PC-9 (cell line): ENCODE data around the gene SDK1. TPM values are rescaled to one million over a fixed set of nuclear protein-coding genes. Genes with fewer than 3 reads are reported as not detected.

Experiments
- BruUV-seq: library from RNA; stranded (reverse); fragments of 400-500 nt; replicated peaks from 2 replicates; lab custom pipeline; 2021; lab: Mats Ljungman, UMichigan
- CTCF ChIA-PET: fragments of 300-600 bp; sonication (Branson Sonifier 250); formaldehyde crosslinking; loops from one replicate; lab custom pipeline; 2022; ENCODE audit warnings: antibody characterized with exemption; lab: Charles Lee
- POLR2A ChIA-PET: fragments of 300-600 bp; sonication (Branson Sonifier 250); formaldehyde crosslinking; loops from one replicate; lab custom pipeline; 2022; ENCODE audit warnings: antibody characterized with exemption; ENCODE audit not compliant: unreplicated experiment; lab: Charles Lee
- DNase-seq, 2 experiments: peaks; one replicate each; pipeline versions ENCODE4 v3.0.0 to v3.0.0-alpha.2; 2015 to 2022; ENCODE audit warnings: mixed read lengths in 1 of 2
- H2AFZ ChIP-seq: fragments of 200-600 bp; sonication (generic); 2 replicates; pipeline ENCODE4 v1.8.1; 2017; ENCODE audit warnings: antibody characterized with exemption
- H3F3A ChIP-seq: fragments of 200-600 bp; sonication (generic); 2 replicates; pipeline ENCODE4 v1.8.1; 2017; ENCODE audit warnings: antibody characterized with exemption, mild to moderate bottlenecking, low read depth; ENCODE audit not compliant: insufficient read depth
- H3K27ac ChIP-seq: fragments of 200-600 bp; sonication (generic); 2 replicates; pipeline ENCODE4 v1.6.1; 2016; ENCODE audit warnings: mixed run types
- H3K27me3 ChIP-seq: fragments of 200-600 bp; sonication (generic); 2 replicates; pipeline ENCODE4 v1.6.1; 2016; ENCODE audit warnings: low read depth, mixed run types; ENCODE audit not compliant: insufficient read depth
- H3K36me3 ChIP-seq: fragments of 200-600 bp; sonication (generic); 2 replicates; pipeline ENCODE4 v1.6.1; 2016; ENCODE audit warnings: low read depth, mixed run types
- H3K4me1 ChIP-seq: fragments of 200-600 bp; sonication (generic); replicated peaks from 2 replicates; pipeline ENCODE4 v1.6.1; 2016; ENCODE audit warnings: mixed run types; ENCODE audit not compliant: insufficient read depth
- H3K4me2 ChIP-seq: fragments of 200-600 bp; sonication (generic); 2 replicates; pipeline ENCODE4 v1.6.1; 2017; ENCODE audit warnings: mixed run types
- H3K4me3 ChIP-seq: fragments of 200-600 bp; sonication (generic); 2 replicates; pipeline ENCODE4 v1.6.1; 2016; ENCODE audit warnings: mixed run types
- H3K79me2 ChIP-seq: fragments of 200-600 bp; sonication (generic); 2 replicates; pipeline ENCODE4 v1.6.1; 2017; ENCODE audit warnings: low read depth, mixed run types
- H3K9me2 ChIP-seq: fragments of 200-600 bp; sonication (generic); 2 replicates; pipeline ENCODE4 v1.8.1; 2017; ENCODE audit warnings: mild to moderate bottlenecking; ENCODE audit not compliant: insufficient read depth
- H3K9me3 ChIP-seq: fragments of 200-600 bp; sonication (generic); 2 replicates; pipeline ENCODE4 v1.8.1; 2016; ENCODE audit warnings: low read depth; ENCODE audit not compliant: insufficient read depth
- H4K20me1 ChIP-seq: fragments of 200-600 bp; sonication (generic); 2 replicates; pipeline ENCODE4 v1.8.1; 2017; ENCODE audit not compliant: insufficient read depth
- EZH2 ChIP-seq: fragments of 200-600 bp; sonication (generic); IDR thresholded peaks from 2 replicates; pipeline ENCODE4 v1.8.0; 2017; ENCODE audit warnings: antibody characterized with exemption, low read depth
- intact Hi-C: fragments of 100-400 bp; cut with micrococcal nuclease; formaldehyde crosslinking; loops from one replicate; pipeline ENCODE4 v1.10.0; 2022; ENCODE audit not compliant: unreplicated experiment
- total RNA-seq: library from RNA; stranded (reverse); gene quantifications from 2 replicates; pipeline ENCODE4 v1.2.3, GENCODE V29; 2021
- TF ChIP-seq, protein P1 (sequence below): fragments of 200-600 bp; sonication (generic); conservative IDR thresholded peaks from 2 replicates; pipeline ENCODE4 v1.6.1; 2017; ENCODE audit warnings: mixed run types, antibody characterized with exemption, mild to moderate bottlenecking, moderate library complexity

SDK1 gene
- total RNA-seq, 1 experiment from 2014 or later: not detected

DNA sequence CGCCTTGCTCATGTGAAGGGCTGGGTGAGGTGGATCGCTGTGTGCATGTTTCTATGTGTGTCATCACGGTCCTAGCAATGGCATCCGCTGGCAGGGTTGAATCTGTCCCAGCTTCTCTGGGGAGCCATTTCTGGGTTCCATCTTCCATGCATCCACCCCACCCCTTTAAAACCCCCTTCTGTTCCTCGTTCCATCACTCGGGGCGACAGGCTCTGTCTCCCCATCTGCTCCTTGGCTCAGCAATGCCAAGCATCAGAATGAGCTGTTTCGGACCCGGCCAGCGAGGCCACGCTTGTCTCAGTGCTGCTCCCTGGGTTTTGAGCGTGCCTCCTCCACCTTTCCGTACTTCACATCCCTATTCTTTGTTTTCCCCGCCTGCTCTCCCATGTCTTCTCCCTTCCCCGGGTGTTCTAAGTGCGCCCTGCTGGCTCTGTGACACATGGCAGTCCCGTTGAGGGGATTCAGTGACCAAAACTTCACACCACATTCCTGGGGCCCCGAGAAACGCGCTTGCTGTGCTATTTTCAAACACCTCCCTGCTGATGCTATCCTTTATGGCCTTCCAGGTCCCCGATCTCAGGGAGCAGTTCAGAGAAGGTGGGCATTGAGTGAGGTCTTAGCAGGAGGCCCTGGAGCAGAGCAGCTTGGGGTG, 827.0 kb downstream of the SDK1 start:
- Histone ChIP-seq H3F3A (no peaks in the 10 kb centered on the region), H3K4me1 (no peaks in the 10 kb centered on the region), H3K79me2 (no peaks in the 10 kb centered on the region), H3K9me3 (no peaks in the 10 kb centered on the region), H3K36me3 (no peaks in the 10 kb centered on the region), H3K9me2 (no peaks in the 10 kb centered on the region), H3K27ac (no peak overlapping the region), H3K4me3 (no peak overlapping the region), H3K4me2 (no peak overlapping the region), H2AFZ (no peak overlapping the region), H4K20me1 (no peaks in the 10 kb centered on the region), H3K27me3 (peaks cover 67% of the 10 kb centered on the region)
- no peak for DNase-seq
- intact Hi-C loops: no loop called here
- POLR2A ChIA-PET: no interaction called here
- no TSS peak for BruUV-seq
- CTCF ChIA-PET: no interaction called here
- no peak for TF ChIP-seq EZH2
- TF ChIP-seq, protein P1, sequence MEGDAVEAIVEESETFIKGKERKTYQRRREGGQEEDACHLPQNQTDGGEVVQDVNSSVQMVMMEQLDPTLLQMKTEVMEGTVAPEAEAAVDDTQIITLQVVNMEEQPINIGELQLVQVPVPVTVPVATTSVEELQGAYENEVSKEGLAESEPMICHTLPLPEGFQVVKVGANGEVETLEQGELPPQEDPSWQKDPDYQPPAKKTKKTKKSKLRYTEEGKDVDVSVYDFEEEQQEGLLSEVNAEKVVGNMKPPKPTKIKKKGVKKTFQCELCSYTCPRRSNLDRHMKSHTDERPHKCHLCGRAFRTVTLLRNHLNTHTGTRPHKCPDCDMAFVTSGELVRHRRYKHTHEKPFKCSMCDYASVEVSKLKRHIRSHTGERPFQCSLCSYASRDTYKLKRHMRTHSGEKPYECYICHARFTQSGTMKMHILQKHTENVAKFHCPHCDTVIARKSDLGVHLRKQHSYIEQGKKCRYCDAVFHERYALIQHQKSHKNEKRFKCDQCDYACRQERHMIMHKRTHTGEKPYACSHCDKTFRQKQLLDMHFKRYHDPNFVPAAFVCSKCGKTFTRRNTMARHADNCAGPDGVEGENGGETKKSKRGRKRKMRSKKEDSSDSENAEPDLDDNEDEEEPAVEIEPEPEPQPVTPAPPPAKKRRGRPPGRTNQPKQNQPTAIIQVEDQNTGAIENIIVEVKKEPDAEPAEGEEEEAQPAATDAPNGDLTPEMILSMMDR: no peak

GRCh38 chr7:4129481-4130122, 828.5 kb downstream of the SDK1 start:
- TF ChIP-seq, protein P1: no peak
- TF ChIP-seq EZH2: no peak
- peaks cover 83% of the 10 kb centered on the region for H3K27me3 ChIP-seq
- no peaks in the 10 kb centered on the region for H3K36me3 ChIP-seq
- H3K4me2 ChIP-seq: no peak overlapping the region
- no peak for DNase-seq
- ChIA-PET POLR2A (no interaction called here), CTCF (no interaction called here)
- no peaks in the 10 kb centered on the region for H3F3A ChIP-seq
- no TSS peak for BruUV-seq
- no peak overlapping the region for H3K27ac ChIP-seq
- no peaks in the 10 kb centered on the region for H3K79me2 ChIP-seq
- no peak overlapping the region for H3K4me3 ChIP-seq
- intact Hi-C loops: no loop called here
- H3K9me2 ChIP-seq: no peaks in the 10 kb centered on the region
- H3K9me3 ChIP-seq: no peaks in the 10 kb centered on the region
- H3K4me1 ChIP-seq: no peaks in the 10 kb centered on the region
- H4K20me1 ChIP-seq: no peaks in the 10 kb centered on the region
- H2AFZ ChIP-seq: no peak overlapping the region

- Histone ChIP-seq H3K9me2 (no peaks in the 10 kb centered on the region), H3K9me3 (no peaks in the 10 kb centered on the region), H3K27ac (no peak overlapping the region), H3K79me2 (no peaks in the 10 kb centered on the region), H3K36me3 (no peaks in the 10 kb centered on the region), H4K20me1 (no peaks in the 10 kb centered on the region), H2AFZ (no peak overlapping the region), H3K4me2 (no peak overlapping the region), H3K4me1 (no peaks in the 10 kb centered on the region), H3K4me3 (no peak overlapping the region), H3F3A (no peaks in the 10 kb centered on the region), H3K27me3 (peaks cover 91% of the 10 kb centered on the region)
- TF ChIP-seq EZH2: no peak
- TF ChIP-seq, protein P1: no peak
- intact Hi-C loops: no loop called here
- CTCF ChIA-PET: no interaction called here
- POLR2A ChIA-PET: no interaction called here
- DNase-seq: no peak
- no TSS peak for BruUV-seq
These were observed 830.0 kb downstream of the SDK1 start for GRCh38 chr7:4131063-4131462.
